ENCODE measurements around the gene BBX. TPM values are rescaled to one million over a fixed set of nuclear protein-coding genes. Genes with fewer than 3 reads are reported as not detected.

BBX gene
- total and polyA plus RNA-seq, 2 of the 13 experiments (the other 11 are each of a cell fraction or from before 2014, with no cell fraction given) = 13.7 to 23.2 TPM

GRCh38 chr3:107662586-107662985, 139.8 kb downstream of the BBX start:
- Histone ChIP-seq H2AFZ (ENCODE audit: low read length) (no peak overlapping the region), H3K36me3 (replicated peaks in 1 of 2; ENCODE audit: control insufficient read depth in 1 of 2, insufficient read depth in 2 of 2, low read length in 2 of 2) (no peaks in the 10 kb centered on the region), H3K4me2 (ENCODE audit: low read depth, low read length) (no peak overlapping the region), H3K27me3 (ENCODE audit: control insufficient read depth in 1 of 2, insufficient read depth in 2 of 2, low read length in 2 of 2) (no peaks in the 10 kb centered on the region), H3K9ac (ENCODE audit: insufficient read depth, low read depth, low read length) (no peak overlapping the region), H3K27ac (ENCODE audit: extremely low read length, insufficient read depth, low read length) (no peak overlapping the region), H3K9me3 (ENCODE audit: low read length) (no peaks in the 10 kb centered on the region), H3K4me3 (replicated peaks in 1 of 3; ENCODE audit: insufficient read depth in 1 of 3, low read depth in 2 of 3, low read length in 3 of 3) (no peak overlapping the region), H4K20me1 (ENCODE audit: insufficient read depth, low read length) (no peaks in the 10 kb centered on the region), H3K4me1 (ENCODE audit: insufficient read depth, low read length) (no peaks in the 10 kb centered on the region), H3K79me2 (ENCODE audit: insufficient read depth, low read length) (no peaks in the 10 kb centered on the region)
- ATAC-seq (no peak), DNase-seq (ENCODE audit: low spot score) (no peak), FAIRE-seq (no peak)
- CTCF ChIA-PET (ENCODE audit: low intra/inter-chr PET ratio, low total read pairs) = no interaction called here
- BruUV-seq (replicated peaks) = no TSS peak
- POLR2A ChIA-PET = no interaction called here
- in situ Hi-C loops (cut with HindIII; ENCODE audit: extremely low pct_ligation_motif_present, low pct_unique_long_range_greater_than_20kb) (no loop called here), intact Hi-C loops (cut with micrococcal nuclease; ENCODE audit: unreplicated experiment) (loop anchor here (5.0 kb wide), 2 partner anchors 90 to 265 kb away; no protein-coding TSS in a partner anchor)
- no peak for TF ChIP-seq ZNF7 (CRISPR knock-in tag; IDR thresholded peaks at IDR 0.05)
- TF ChIP-seq ZMYM2 (CRISPR knock-in tag; IDR thresholded peaks at IDR 0.05) = no peak
- no peak for TF ChIP-seq GMEB1 (CRISPR knock-in tag; IDR thresholded peaks at IDR 0.05; ENCODE audit: borderline replicate concordance)
- no peak for TF ChIP-seq MYC (CRISPR knock-in tag; IDR thresholded peaks at IDR 0.05; ENCODE audit: borderline replicate concordance)
- TF ChIP-seq HNRNPH1 (optimal IDR thresholded peaks at IDR 0.05; ENCODE audit: low read depth, low read length) = no peak
- no peak for TF ChIP-seq ZNF746 (CRISPR knock-in tag; IDR thresholded peaks at IDR 0.05)
- no peak for TF ChIP-seq ZNF30 (CRISPR knock-in tag; IDR thresholded peaks at IDR 0.05)
- no peak for TF ChIP-seq RFXAP (CRISPR knock-in tag; IDR thresholded peaks at IDR 0.05; ENCODE audit: borderline replicate concordance)
- TF ChIP-seq ATRX (CRISPR knock-in tag; IDR thresholded peaks at IDR 0.05; ENCODE audit: borderline replicate concordance) = no peak
- TF ChIP-seq ZBTB38 (CRISPR knock-in tag; IDR thresholded peaks at IDR 0.05) = no peak
- 90% methylated on average over 7 of the region's 7 CpGs for WGBS (ENCODE audit: low lambda C conversion rate)
